DOHH2 (cell line): ENCODE data around the gene MT1F.

Source experiments
- EZH2phosphoT487 ChIP-seq: fragments of 200-600 bp; sonication (generic); IDR thresholded peaks from 2 replicates; pipeline ENCODE4 v1.6.1; 2017; ENCODE audit warnings: borderline replicate concordance, mild to moderate bottlenecking, antibody characterized with exemption, low read length, moderate library complexity, mixed read lengths
- TF ChIP-seq, protein P1 (sequence below): fragments of 200-600 bp; sonication (generic); IDR thresholded peaks from one replicate; pipeline ENCODE4 v1.5.1; 2014; ENCODE audit warnings: antibody characterized with exemption, mild to moderate bottlenecking, low read depth, low read length; ENCODE audit not compliant: poor library complexity, severe bottlenecking

DNA sequence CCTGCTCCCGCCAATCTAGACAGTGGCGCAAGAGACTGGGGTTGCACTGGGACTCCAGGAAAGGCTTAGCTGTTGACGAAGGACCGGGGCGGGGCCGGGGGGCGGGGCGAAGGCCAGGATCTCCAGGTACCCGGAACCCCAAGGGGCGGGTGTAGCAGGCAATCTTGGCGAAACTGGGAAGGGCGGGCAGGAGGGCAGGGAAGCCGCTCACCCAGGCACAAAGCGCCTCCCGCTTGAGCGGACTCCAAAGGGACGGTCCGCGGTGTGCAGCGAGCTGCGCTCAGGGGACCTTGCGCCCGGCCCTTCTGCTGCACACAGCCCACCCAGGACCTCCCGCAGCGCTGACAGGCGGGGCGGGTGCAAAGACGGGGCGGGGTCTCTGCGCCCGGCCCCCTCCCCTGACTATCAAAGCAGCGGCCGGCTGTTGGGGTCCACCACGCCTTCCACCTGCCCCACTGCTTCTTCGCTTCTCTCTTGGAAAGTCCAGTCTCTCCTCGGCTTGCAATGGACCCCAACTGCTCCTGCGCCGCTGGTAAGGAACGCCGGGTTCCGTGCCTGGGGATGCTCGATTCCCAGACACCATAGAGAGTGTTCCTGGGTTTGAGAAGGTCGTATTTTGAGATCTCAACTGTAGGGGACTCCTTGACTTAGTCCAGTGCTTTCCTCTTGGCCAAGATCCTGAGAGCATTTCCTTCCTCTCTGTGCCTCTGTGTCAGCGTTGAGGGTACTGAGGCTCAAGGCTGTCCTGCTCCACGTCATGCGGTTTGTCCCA is at the start of gene MT1F:
- TF ChIP-seq, protein P1, sequence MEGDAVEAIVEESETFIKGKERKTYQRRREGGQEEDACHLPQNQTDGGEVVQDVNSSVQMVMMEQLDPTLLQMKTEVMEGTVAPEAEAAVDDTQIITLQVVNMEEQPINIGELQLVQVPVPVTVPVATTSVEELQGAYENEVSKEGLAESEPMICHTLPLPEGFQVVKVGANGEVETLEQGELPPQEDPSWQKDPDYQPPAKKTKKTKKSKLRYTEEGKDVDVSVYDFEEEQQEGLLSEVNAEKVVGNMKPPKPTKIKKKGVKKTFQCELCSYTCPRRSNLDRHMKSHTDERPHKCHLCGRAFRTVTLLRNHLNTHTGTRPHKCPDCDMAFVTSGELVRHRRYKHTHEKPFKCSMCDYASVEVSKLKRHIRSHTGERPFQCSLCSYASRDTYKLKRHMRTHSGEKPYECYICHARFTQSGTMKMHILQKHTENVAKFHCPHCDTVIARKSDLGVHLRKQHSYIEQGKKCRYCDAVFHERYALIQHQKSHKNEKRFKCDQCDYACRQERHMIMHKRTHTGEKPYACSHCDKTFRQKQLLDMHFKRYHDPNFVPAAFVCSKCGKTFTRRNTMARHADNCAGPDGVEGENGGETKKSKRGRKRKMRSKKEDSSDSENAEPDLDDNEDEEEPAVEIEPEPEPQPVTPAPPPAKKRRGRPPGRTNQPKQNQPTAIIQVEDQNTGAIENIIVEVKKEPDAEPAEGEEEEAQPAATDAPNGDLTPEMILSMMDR: no peak
- no peak for TF ChIP-seq EZH2phosphoT487
